ENCODE results near the gene LBX2.

Gene LBX2

DNA sequence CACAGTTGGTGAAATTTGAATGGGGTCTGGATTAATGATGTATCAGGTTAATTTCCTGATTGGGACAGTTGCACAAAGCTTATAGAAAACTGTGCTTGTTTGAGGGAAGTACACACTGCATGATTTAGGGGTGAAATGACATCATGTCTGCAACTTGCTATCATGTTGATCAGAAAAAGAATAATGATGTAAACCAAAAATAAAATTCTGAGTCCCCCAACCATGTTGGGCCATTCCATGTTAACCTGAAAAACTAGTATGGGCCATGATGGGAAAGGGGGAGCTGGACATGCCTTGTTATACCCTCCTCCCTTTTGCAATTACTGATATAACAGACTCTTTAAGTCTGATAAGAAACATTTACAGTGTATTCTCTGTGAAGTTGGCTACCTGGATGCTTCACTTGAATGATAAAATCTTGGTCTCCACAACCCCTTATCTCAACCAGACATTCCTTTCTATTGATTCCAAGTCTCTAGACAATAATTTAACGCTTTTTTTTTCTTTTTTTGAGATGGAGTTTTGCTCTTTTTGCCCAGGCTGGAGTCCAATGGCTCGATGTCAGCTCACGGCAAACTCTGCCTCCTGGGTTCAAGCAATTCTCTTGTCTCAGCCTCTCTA is 48.7 kb downstream of the LBX2 start:
- no peak for DNase-seq

DNA sequence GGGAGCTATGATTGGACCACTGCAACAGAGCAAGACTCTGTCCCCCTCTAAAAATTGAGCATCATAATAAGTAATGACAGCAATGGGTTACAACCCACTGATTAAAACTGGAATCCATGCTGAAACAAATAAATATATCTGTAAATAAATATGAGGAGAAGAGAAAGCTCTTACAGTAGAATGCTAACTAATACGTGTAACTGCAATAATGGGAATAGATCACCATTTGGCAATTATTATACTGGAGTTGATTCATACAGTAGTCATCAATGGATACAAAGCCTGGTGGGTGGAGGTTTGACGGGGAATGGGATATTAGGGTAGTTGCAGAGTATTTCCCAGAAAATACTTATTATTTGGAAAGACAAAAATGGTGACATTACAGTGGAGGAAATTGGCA is 50.6 kb downstream of the LBX2 start:
- DNase-seq: no peak
